Karpas-422 (cell line): Measurements from ENCODE around the gene APMAP. TPM values are rescaled to one million over a fixed set of nuclear protein-coding genes. Genes with fewer than 3 reads are reported as not detected.
"Not testable (repeated sequence)": the region's sequence is repeated elsewhere in the genome, so short reads cannot be mapped to it uniquely, and the experiment has no call there.

Source experiments
- DNase-seq: peaks from one replicate; pipeline ENCODE4 v3.0.0-alpha.2; 2015
- H2AFZ ChIP-seq: fragments of 200-600 bp; sonication (generic); 2 replicates; pipeline ENCODE4 v1.6.1; 2014; ENCODE audit warnings: antibody characterized with exemption, low read length, mixed read lengths
- H3K27ac ChIP-seq: fragments of 200-600 bp; sonication (generic); 2 replicates; pipeline ENCODE4 v1.5.1; 2014; ENCODE audit warnings: mild to moderate bottlenecking, low read length, moderate library complexity
- H3K27me3 ChIP-seq: fragments of 200-600 bp; sonication (generic); 2 replicates; pipeline ENCODE4 v1.6.1; 2014; ENCODE audit warnings: low read length, mixed read lengths
- H3K36me3 ChIP-seq: fragments of 200-600 bp; sonication (generic); 2 replicates; pipeline ENCODE4 v1.6.1; 2014; ENCODE audit warnings: low read length, mixed read lengths; ENCODE audit not compliant: insufficient read depth
- H3K4me1 ChIP-seq: fragments of 200-600 bp; sonication (generic); 2 replicates; pipeline ENCODE4 v1.6.1; 2014; ENCODE audit warnings: mild to moderate bottlenecking, low read length, mixed read lengths
- H3K4me2 ChIP-seq: fragments of 200-600 bp; sonication (generic); 2 replicates; pipeline ENCODE4 v1.6.1; 2014; ENCODE audit warnings: low read length, low read depth, mild to moderate bottlenecking; ENCODE audit not compliant: poor library complexity, severe bottlenecking
- H3K4me3 ChIP-seq: fragments of 200-600 bp; sonication (generic); 2 replicates; pipeline ENCODE4 v1.5.1; 2014; ENCODE audit warnings: mild to moderate bottlenecking, antibody characterized with exemption, low read length, mixed read lengths
- H3K79me2 ChIP-seq: fragments of 200-600 bp; sonication (generic); 2 replicates; pipeline ENCODE4 v1.6.1; 2014; ENCODE audit warnings: mild to moderate bottlenecking, low read length, mixed read lengths
- H3K9ac ChIP-seq: fragments of 200-600 bp; sonication (generic); 2 replicates; pipeline ENCODE4 v1.6.0; 2014; ENCODE audit warnings: low read length
- H3K9me2 ChIP-seq: fragments of 200-600 bp; sonication (generic), shearing (Covaris generic); replicated peaks from 2 replicates; pipeline ENCODE4 v1.6.0; 2014; ENCODE audit warnings: mild to moderate bottlenecking, low read length, moderate library complexity; ENCODE audit not compliant: insufficient read depth
- H3K9me3 ChIP-seq: fragments of 300-700, 200-600 bp; sonication (generic); 2 replicates; pipeline ENCODE4 v1.6.1; 2014; ENCODE audit warnings: low read length, mixed read lengths
- H4K20me1 ChIP-seq: fragments of 200-600 bp; sonication (generic); 2 replicates; pipeline ENCODE4 v1.6.1; 2014; ENCODE audit warnings: mild to moderate bottlenecking, antibody characterized with exemption, low read length, low read depth; ENCODE audit not compliant: insufficient read depth
- total RNA-seq: library from RNA; depleted of rRNA; stranded (reverse); fragments of >200 nt; shearing (Covaris generic); gene quantifications from 2 replicates; pipeline ENCODE4 v1.2.3, GENCODE V29; 2014; ENCODE audit warnings: low replicate concordance

The APMAP gene
- total RNA-seq, 1 experiment from 2014 or later: 35.6 TPM

GRCh38 chr20:24946376-24946775 lies 46.2 kb downstream of the APMAP start:
- not testable (repeated sequence) for H3K4me1 ChIP-seq, H3K9me2 ChIP-seq, H3K27me3 ChIP-seq, DNase-seq, H3K79me2 ChIP-seq, H4K20me1 ChIP-seq, H3K27ac ChIP-seq, H3K4me2 ChIP-seq, H3K9me3 ChIP-seq, H3K9ac ChIP-seq, H2AFZ ChIP-seq, H3K4me3 ChIP-seq, H3K36me3 ChIP-seq

- H3K9ac ChIP-seq: no peak overlapping the region
- H3K36me3 ChIP-seq: no peaks in the 10 kb centered on the region
- H4K20me1 ChIP-seq: no peaks in the 10 kb centered on the region
- H3K4me3 ChIP-seq: no peak overlapping the region
- no peaks in the 10 kb centered on the region for H3K9me3 ChIP-seq
- no peak overlapping the region for H3K27ac ChIP-seq
- no peak overlapping the region for H2AFZ ChIP-seq
- H3K9me2 ChIP-seq: no peaks in the 10 kb centered on the region
- no peak overlapping the region for H3K4me2 ChIP-seq
- no peaks in the 10 kb centered on the region for H3K79me2 ChIP-seq
- H3K4me1 ChIP-seq: no peaks in the 10 kb centered on the region
- DNase-seq: no peak
- H3K27me3 ChIP-seq: no peaks in the 10 kb centered on the region
Observed at GRCh38 chr20:24943731-24944130, 48.8 kb downstream of the APMAP start.

GRCh38 chr20:24943196-24943595 lies 49.4 kb downstream of the APMAP start:
- no peaks in the 10 kb centered on the region for H3K9me2 ChIP-seq
- H3K27me3 ChIP-seq: no peaks in the 10 kb centered on the region
- no peak overlapping the region for H3K4me3 ChIP-seq
- no peak overlapping the region for H3K9ac ChIP-seq
- no peaks in the 10 kb centered on the region for H3K79me2 ChIP-seq
- H3K4me1 ChIP-seq: no peaks in the 10 kb centered on the region
- H3K4me2 ChIP-seq: no peak overlapping the region
- no peaks in the 10 kb centered on the region for H4K20me1 ChIP-seq
- H3K27ac ChIP-seq: no peak overlapping the region
- no peaks in the 10 kb centered on the region for H3K9me3 ChIP-seq
- no peak overlapping the region for H2AFZ ChIP-seq
- DNase-seq: no peak
- no peaks in the 10 kb centered on the region for H3K36me3 ChIP-seq

- no peaks in the 10 kb centered on the region for H3K4me1 ChIP-seq
- no peak overlapping the region for H3K9ac ChIP-seq
- H4K20me1 ChIP-seq: no peaks in the 10 kb centered on the region
- no peaks in the 10 kb centered on the region for H3K9me3 ChIP-seq
- H3K36me3 ChIP-seq: no peaks in the 10 kb centered on the region
- DNase-seq: no peak
- H3K4me3 ChIP-seq: no peak overlapping the region
- no peak overlapping the region for H3K27ac ChIP-seq
- no peaks in the 10 kb centered on the region for H3K79me2 ChIP-seq
- no peak overlapping the region for H3K4me2 ChIP-seq
- no peaks in the 10 kb centered on the region for H3K9me2 ChIP-seq
- no peak overlapping the region for H2AFZ ChIP-seq
- H3K27me3 ChIP-seq: no peaks in the 10 kb centered on the region
Observed at GRCh38 chr20:24942679-24943078, 49.9 kb downstream of the APMAP start.

GRCh38 chr20:24939036-24939435 lies 53.5 kb downstream of the APMAP start:
- no peak overlapping the region for H2AFZ ChIP-seq
- no peaks in the 10 kb centered on the region for H3K9me2 ChIP-seq
- H3K27ac ChIP-seq: no peak overlapping the region

GRCh38 chr20:24938498-24938897 lies 54.1 kb downstream of the APMAP start:
- H2AFZ ChIP-seq: no peak overlapping the region
- H3K27ac ChIP-seq: no peak overlapping the region
- H3K4me3 ChIP-seq: no peak overlapping the region
- no peak overlapping the region for H3K4me2 ChIP-seq
- H3K79me2 ChIP-seq: no peaks in the 10 kb centered on the region
- H3K4me1 ChIP-seq: no peaks in the 10 kb centered on the region
- no peaks in the 10 kb centered on the region for H3K9me3 ChIP-seq
- H3K27me3 ChIP-seq: no peaks in the 10 kb centered on the region
- DNase-seq: no peak
- no peaks in the 10 kb centered on the region for H4K20me1 ChIP-seq
- no peaks in the 10 kb centered on the region for H3K9me2 ChIP-seq
- H3K36me3 ChIP-seq: no peaks in the 10 kb centered on the region
- H3K9ac ChIP-seq: no peak overlapping the region

More at GRCh38 chr20:24939036-24939435, 53.5 kb downstream of the APMAP start:
- Histone ChIP-seq H3K4me2 (no peak overlapping the region), H3K27me3 (no peaks in the 10 kb centered on the region), H3K4me3 (no peak overlapping the region), H3K9me3 (no peaks in the 10 kb centered on the region), H3K79me2 (no peaks in the 10 kb centered on the region), H3K9ac (no peak overlapping the region), H3K36me3 (no peaks in the 10 kb centered on the region), H4K20me1 (no peaks in the 10 kb centered on the region), H3K4me1 (no peaks in the 10 kb centered on the region)
- DNase-seq: no peak

DNA sequence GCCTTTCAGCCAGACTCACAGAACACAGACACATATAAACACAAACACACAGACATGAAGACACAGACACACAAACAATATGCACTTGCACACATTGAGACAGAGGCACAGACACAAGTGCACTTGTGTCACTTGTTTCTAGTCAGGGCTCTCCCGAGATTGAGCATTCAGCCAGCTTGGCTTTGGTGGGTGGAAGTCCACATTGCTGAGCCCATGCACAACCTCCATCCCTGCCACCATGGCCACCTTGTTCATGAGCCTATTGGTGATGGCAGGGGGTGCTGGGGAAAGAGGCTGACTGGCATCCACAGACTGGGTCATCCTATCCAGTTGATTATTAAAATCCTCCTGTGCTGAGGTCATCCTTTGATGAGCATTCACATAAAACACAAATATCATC lies 55.0 kb downstream of the APMAP start:
- H2AFZ ChIP-seq: no peak overlapping the region
- H3K9me3 ChIP-seq: no peaks in the 10 kb centered on the region
- H3K9me2 ChIP-seq: no peaks in the 10 kb centered on the region
- no peak overlapping the region for H3K4me3 ChIP-seq
- H3K4me2 ChIP-seq: no peak overlapping the region
- no peaks in the 10 kb centered on the region for H3K27me3 ChIP-seq
- H4K20me1 ChIP-seq: no peaks in the 10 kb centered on the region
- no peak for DNase-seq
- H3K4me1 ChIP-seq: no peaks in the 10 kb centered on the region
- H3K27ac ChIP-seq: no peak overlapping the region
- H3K79me2 ChIP-seq: no peaks in the 10 kb centered on the region
- no peak overlapping the region for H3K9ac ChIP-seq
- H3K36me3 ChIP-seq: no peaks in the 10 kb centered on the region

DNA sequence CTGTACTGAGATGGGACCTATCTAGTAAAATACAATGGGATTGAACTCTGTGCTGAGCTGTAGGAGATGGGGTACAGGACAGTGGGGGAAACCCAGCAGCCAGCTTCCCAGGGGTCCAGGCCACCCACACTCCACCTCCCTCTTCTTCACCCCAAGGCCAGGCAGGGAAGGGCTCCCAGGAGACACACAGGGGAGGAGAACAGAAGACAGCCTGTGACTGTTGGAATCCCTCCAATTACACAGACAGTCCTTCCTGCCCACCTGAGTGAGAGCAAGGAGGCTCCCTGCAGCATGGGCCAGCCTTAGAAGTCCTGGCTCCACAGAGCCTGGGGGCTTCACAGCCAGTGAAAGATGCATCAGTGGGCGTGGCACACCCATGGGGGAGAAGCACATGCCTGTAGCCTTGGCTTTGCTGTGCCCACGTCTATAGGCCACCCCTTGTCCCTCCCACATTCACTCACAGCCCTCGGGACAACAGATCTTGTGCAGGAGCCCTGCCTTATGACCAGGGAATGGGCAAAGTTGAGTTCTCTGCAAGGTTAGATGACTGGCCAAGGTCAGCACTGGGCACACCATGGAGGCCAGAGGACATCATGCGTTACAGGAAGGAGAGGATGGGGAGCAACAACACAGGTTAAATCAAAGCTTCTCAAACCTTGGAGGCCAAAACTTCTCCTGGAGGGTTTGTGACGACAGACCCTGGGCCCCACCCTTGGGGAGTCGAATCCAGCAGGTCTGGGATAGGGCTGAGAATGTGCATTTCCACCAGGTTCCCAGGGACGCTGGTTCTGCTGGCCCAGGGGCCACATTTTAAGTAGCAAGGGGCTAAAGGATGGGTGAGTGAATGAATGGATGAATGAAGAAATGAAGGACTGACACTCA lies 55.8 kb downstream of the APMAP start:
- Histone ChIP-seq H2AFZ (no peak overlapping the region), H3K9me3 (no peaks in the 10 kb centered on the region), H3K4me1 (no peaks in the 10 kb centered on the region), H3K9ac (no peak overlapping the region), H3K27ac (no peak overlapping the region), H3K79me2 (no peaks in the 10 kb centered on the region), H3K4me3 (no peak overlapping the region), H3K4me2 (no peak overlapping the region), H4K20me1 (no peaks in the 10 kb centered on the region), H3K9me2 (no peaks in the 10 kb centered on the region), H3K36me3 (no peaks in the 10 kb centered on the region), H3K27me3 (no peaks in the 10 kb centered on the region)
- no peak for DNase-seq
